GM21529 (cell line): Measurements from ENCODE around the gene SAT2.

ENCODE experiments used
- ATAC-seq: cut with Tn5 transposase; IDR thresholded peaks from one replicate; pipeline ENCODE4 v1.9.1; 2021; ENCODE audit not compliant: unreplicated experiment

The SAT2 gene

GRCh38 chr17:7576432-7576937 is 51.1 kb downstream of the SAT2 start:
- ATAC-seq = no peak
